Activated naive CD4-positive, alpha-beta T cell treated with anti-CD3 and anti-CD28 coated beads for 36 hours (primary cell): ENCODE data around the gene DUSP15. TPM values are rescaled to one million over a fixed set of nuclear protein-coding genes. Genes with fewer than 3 reads are reported as not detected.

Source experiments
- CTCF ChIA-PET: fragments of 350-600 bp; sonication (Branson Sonifier 250); formaldehyde crosslinking; loops from one replicate; lab custom pipeline; 2021; ENCODE audit warnings: antibody characterized with exemption; lab: Charles Lee
- DNase-seq: peaks from one replicate; pipeline ENCODE4 v3.0.0-alpha.2; 2020
- H3K27ac Mint-ChIP-seq: one replicate; pipeline ENCODE4 v1.8.0; 2021; ENCODE audit warnings: mild to moderate bottlenecking, mixed read lengths
- H3K27me3 Mint-ChIP-seq: one replicate; pipeline ENCODE4 v1.8.0; 2021; ENCODE audit warnings: low read depth, mixed read lengths
- H3K36me3 Mint-ChIP-seq: one replicate; pipeline ENCODE4 v1.8.0; 2021; ENCODE audit warnings: low read depth, mixed read lengths
- H3K4me1 Mint-ChIP-seq: one replicate; pipeline ENCODE4 v1.8.0; 2021; ENCODE audit warnings: low read depth, mixed read lengths
- H3K4me3 Mint-ChIP-seq: one replicate; pipeline ENCODE4 v1.8.0; 2021; ENCODE audit warnings: mild to moderate bottlenecking, moderate library complexity, mixed read lengths
- H3K9me3 Mint-ChIP-seq: one replicate; pipeline ENCODE4 v1.8.0; 2021; ENCODE audit warnings: mixed read lengths
- intact Hi-C: fragments of 100-400 bp; cut with micrococcal nuclease; formaldehyde crosslinking; loops from one replicate; pipeline ENCODE4 v1.15.1; 2023
- total RNA-seq, 2 experiments: library from RNA; stranded (reverse); gene quantifications; one replicate each; pipeline ENCODE4 v1.2.3, GENCODE V29; 2021

Gene DUSP15
- total RNA-seq, 2 experiments from 2014 or later, result not detected

- H3K4me3 Mint-ChIP-seq, result no peak overlapping the region
- H3K9me3 Mint-ChIP-seq, result no peaks in the 10 kb centered on the region
- H3K4me1 Mint-ChIP-seq, result no peaks in the 10 kb centered on the region
- intact Hi-C loops, result no loop called here
- no peaks in the 10 kb centered on the region for H3K27me3 Mint-ChIP-seq
- DNase-seq, result no peak
- no peak overlapping the region for H3K27ac Mint-ChIP-seq
- CTCF ChIA-PET, result interaction anchor here (0.9 kb wide), 1 partner anchor 11 kb away, joined by 3 read pairs; no protein-coding TSS in a partner anchor
- no peaks in the 10 kb centered on the region for H3K36me3 Mint-ChIP-seq
Measured at GRCh38 chr20:31811796-31812728, 58.3 kb downstream of the DUSP15 start.

GRCh38 chr20:31811198-31811597 is 59.1 kb downstream of the DUSP15 start:
- no peaks in the 10 kb centered on the region for H3K27me3 Mint-ChIP-seq
- CTCF ChIA-PET, result interaction anchor here (1.4 kb wide), 1 partner anchor 11 kb away, joined by 3 read pairs; no protein-coding TSS in a partner anchor
- H3K4me3 Mint-ChIP-seq, result no peak overlapping the region
- H3K4me1 Mint-ChIP-seq, result no peaks in the 10 kb centered on the region
- no peaks in the 10 kb centered on the region for H3K36me3 Mint-ChIP-seq
- DNase-seq, result no peak
- no peaks in the 10 kb centered on the region for H3K9me3 Mint-ChIP-seq
- no peak overlapping the region for H3K27ac Mint-ChIP-seq
- intact Hi-C loops, result no loop called here

Other genes with a start within 250 kb of the DUSP15 start
- gene COX4I2, start 232.6 kb downstream of the DUSP15 start, total RNA-seq, result not detected
- gene BCL2L1, start 147.7 kb downstream of the DUSP15 start, total RNA-seq, result 10 to 100 TPM; 87.9 to 89.2 TPM
- 100 to 1,000 TPM; 166 to 175 TPM for gene TPX2, start 131.2 kb downstream of the DUSP15 start, total RNA-seq
- gene MYLK2, start 51.2 kb downstream of the DUSP15 start, total RNA-seq, result under 1 TPM in 1 of 2 experiments, not detected in 1; 0.17 TPM
- gene FOXS1, start 24.9 kb downstream of the DUSP15 start, total RNA-seq, result not detected
- not detected for gene TTLL9, start 107 bp upstream of the DUSP15 start, total RNA-seq
- gene PDRG1, start 81.5 kb upstream of the DUSP15 start, total RNA-seq, result 10 to 100 TPM; 17.4 to 19.3 TPM
- gene XKR7, start 97.6 kb upstream of the DUSP15 start, total RNA-seq, result under 1 TPM; 0.02 TPM
- gene CCM2L, start 139.9 kb upstream of the DUSP15 start, total RNA-seq, result not detected
- gene HCK, start 181.7 kb upstream of the DUSP15 start, total RNA-seq, result not detected
- gene TM9SF4, start 239.2 kb upstream of the DUSP15 start, total RNA-seq, result 10 to 100 TPM; 37.9 to 39.1 TPM